Fibroblast of pulmonary artery (primary cell): ENCODE results near the gene ST3GAL6.

Experiments used
- DNase-seq: peaks from one replicate; pipeline ENCODE4 v3.0.0-alpha.2; 2010; ENCODE audit warnings: low read depth
- H3K4me3 ChIP-seq: replicated peaks from 2 replicates; pipeline ENCODE4 v1.5.1; 2011; ENCODE audit warnings: low read depth, mild to moderate bottlenecking, control low read depth, low read length, moderate library complexity
- CTCF ChIP-seq: IDR thresholded peaks from 2 replicates; pipeline ENCODE4 v1.5.1; 2011; ENCODE audit warnings: mild to moderate bottlenecking, control low read depth, low read length, inconsistent platforms; ENCODE audit errors: missing control alignments

The ST3GAL6 gene

GRCh38 chr3:98786364-98787006 is 23.3 kb downstream of the ST3GAL6 start:
- TF ChIP-seq CTCF: no peak

DNA sequence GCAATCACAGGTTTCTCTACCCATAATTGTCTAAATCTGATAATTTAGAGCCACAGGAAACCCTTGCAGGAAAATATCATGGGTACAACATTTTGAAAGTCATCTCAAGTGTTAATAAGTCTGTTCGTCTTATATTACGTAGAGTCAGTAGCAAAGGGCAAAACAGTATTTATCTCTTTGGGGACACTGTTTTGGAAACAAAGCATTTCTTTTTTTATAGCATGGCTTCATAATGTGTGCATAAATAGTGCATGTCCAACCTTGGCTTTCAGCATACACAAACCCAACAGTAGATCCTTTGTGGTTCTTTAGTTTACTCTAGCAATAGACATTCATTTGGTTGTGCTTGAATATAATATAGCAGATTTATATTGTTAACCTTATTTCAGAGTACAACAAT is 24.0 kb downstream of the ST3GAL6 start:
- DNase-seq: no peak
- no peak overlapping the region for H3K4me3 ChIP-seq
- TF ChIP-seq CTCF: no peak

More at GRCh38 chr3:98786364-98787006, 23.3 kb downstream of the ST3GAL6 start:
- H3K4me3 ChIP-seq: no peak overlapping the region
- DNase-seq: peak; percentile 59

DNA sequence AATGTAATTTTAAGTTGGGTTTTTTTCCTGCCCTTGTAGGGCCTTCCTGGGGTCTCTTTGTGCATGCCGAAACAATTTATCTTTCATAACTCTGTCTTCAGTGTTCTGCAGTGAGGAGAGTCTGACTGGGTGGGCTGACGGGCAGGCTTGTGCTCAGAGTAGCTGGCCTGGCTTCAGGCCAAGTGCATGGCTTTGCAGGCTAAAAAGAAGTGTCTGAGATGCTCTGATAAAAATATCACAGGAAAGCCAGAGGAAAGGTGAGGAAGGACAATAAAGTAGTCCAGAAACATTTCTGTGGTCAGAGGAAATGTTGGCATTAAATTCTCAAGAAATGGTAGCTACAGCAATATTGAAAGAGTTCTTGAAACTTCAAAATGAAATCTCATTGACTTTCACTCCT is 25.5 kb downstream of the ST3GAL6 start:
- TF ChIP-seq CTCF: no peak
- no peak overlapping the region for H3K4me3 ChIP-seq
- no peak for DNase-seq

DNA sequence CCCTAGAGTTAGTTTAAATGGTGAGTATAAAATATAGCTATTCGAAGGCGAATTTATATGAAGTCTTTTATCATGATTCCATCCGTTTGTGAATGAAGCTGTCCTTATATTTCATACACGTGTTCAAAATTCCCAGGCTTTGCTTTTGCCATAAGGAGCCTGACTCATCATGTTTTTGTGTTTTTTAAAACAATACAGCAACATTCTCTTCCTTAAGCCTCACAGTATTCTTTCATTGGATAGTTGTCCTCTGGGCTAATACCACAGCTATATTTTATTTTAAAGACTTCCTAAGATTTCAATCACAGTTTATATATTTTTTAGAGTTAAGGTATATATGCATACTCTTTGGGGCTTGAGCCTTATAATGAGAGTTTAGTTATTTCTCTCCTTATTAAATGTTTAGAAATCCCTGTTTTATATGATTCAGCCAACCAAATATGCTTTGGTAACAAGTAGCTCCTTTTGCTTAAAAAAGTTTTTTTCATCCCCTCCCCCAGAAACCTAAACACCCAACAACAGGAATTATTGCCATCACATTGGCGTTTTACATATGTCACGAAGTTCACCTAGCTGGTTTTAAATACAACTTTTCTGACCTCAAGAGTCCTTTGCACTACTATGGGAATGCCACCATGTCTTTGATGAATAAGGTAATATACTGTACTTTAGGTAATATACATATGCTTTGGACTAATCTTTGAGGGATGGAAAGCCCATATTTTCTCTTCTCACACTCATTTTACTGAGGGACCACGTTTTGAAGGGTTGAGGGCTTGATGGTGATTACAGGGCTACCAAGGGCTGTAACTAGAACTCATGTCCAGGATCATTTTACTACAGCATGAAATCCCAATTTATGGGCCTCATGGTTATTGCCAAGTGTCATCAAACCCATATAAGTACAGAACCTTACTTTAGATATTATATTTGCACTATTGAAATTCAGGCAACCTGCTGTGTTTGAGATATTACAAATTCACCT is 28.5 kb downstream of the ST3GAL6 start:
- H3K4me3 ChIP-seq: no peak overlapping the region
- DNase-seq: peak; percentile 70
- TF ChIP-seq CTCF: no peak

- no peak overlapping the region for H3K4me3 ChIP-seq
- DNase-seq: no peak
- TF ChIP-seq CTCF: no peak
These were observed 30.8 kb downstream of the ST3GAL6 start for GRCh38 chr3:98793971-98794370.

GRCh38 chr3:98796334-98796733 is 33.2 kb downstream of the ST3GAL6 start:
- no peak overlapping the region for H3K4me3 ChIP-seq
- TF ChIP-seq CTCF: no peak
- DNase-seq: no peak
